Adrenal gland (tissue), 5 donors: ENCODE measurements around the gene KMT2E.

ENCODE experiments used
- POLR2A ChIP-seq, 2 donors: fragments of 450-650 bp; IDR thresholded peaks; one replicate each; pipeline ENCODE4 v1.6.1; 2017; ENCODE audit warnings: antibody characterized with exemption in 2 of 2, mild to moderate bottlenecking in 2 of 2, moderate library complexity in 1 of 2
- TF ChIP-seq, protein P1 (sequence below), 6 experiments: fragments of 450-650 bp in 4 of 6; fragments of 200-600 bp in 2 of 6; sonication (generic) in 1 of 6; IDR thresholded peaks; 1 replicate in 5 of 6; 2 replicates in 1 of 6; pipeline versions ENCODE4 v1.5.1 to v1.8.0; 2016 to 2021; ENCODE audit warnings: antibody characterized with exemption in 6 of 6, mild to moderate bottlenecking in 2 of 6, moderate library complexity in 1 of 6
- donor health status: DM: no; HTN: no; CAD: no.

DNA sequence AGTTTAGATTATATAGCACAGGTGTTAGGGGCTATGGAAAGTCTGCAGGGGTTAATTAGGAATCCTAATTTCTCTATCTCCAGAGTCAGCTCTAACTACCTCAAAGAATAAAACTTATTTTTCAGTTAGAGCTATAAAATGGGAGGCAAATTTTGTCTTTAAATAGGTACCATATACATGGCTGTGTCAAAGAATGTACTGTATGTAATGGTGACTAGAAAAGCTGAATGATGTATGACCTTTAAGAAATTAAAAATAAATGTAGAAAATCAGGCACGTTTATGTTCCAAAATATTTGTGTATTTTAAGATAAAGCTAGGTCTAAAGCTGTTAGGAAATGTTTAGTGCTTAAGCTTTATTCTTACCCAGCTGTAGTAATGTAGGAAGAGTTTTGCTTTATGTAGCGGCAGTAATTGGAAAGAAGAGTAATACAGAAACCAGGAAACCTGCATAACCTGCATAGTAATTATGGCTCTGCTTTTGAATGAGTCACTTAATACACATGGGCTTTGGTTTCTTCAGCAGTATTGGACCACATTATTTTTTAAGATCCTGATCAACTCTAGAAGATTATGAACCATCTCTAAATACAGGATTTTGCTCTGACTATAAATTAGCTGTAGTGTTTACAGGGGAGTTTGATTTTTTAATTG, 85.0 kb downstream of the KMT2E start:
- TF ChIP-seq, protein P1, sequence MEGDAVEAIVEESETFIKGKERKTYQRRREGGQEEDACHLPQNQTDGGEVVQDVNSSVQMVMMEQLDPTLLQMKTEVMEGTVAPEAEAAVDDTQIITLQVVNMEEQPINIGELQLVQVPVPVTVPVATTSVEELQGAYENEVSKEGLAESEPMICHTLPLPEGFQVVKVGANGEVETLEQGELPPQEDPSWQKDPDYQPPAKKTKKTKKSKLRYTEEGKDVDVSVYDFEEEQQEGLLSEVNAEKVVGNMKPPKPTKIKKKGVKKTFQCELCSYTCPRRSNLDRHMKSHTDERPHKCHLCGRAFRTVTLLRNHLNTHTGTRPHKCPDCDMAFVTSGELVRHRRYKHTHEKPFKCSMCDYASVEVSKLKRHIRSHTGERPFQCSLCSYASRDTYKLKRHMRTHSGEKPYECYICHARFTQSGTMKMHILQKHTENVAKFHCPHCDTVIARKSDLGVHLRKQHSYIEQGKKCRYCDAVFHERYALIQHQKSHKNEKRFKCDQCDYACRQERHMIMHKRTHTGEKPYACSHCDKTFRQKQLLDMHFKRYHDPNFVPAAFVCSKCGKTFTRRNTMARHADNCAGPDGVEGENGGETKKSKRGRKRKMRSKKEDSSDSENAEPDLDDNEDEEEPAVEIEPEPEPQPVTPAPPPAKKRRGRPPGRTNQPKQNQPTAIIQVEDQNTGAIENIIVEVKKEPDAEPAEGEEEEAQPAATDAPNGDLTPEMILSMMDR (IDR thresholded peaks at IDR 0.05), result no peak
- no peak for TF ChIP-seq POLR2A (IDR thresholded peaks at IDR 0.05)
